KOPT-K1 (cell line): ENCODE results near the gene POM121C.
"Not testable (repeated sequence)": the region's sequence is repeated elsewhere in the genome, so short reads cannot be mapped to it uniquely, and the experiment has no call there.

Experiments
- H3K27ac ChIP-seq: fragments of 200-600 bp; sonication (generic); 2 replicates; pipeline ENCODE4 v1.5.1; 2016; ENCODE audit warnings: antibody characterized with exemption, mild to moderate bottlenecking, low read depth, low read length; ENCODE audit not compliant: poor library complexity, severe bottlenecking
- H3K36me3 ChIP-seq: fragments of 200-600 bp; sonication (generic); 2 replicates; pipeline ENCODE4 v1.5.1; 2017; ENCODE audit warnings: antibody characterized with exemption, mild to moderate bottlenecking, low read length, moderate library complexity; ENCODE audit not compliant: insufficient read depth
- H3K9me3 ChIP-seq: fragments of 200-600 bp; sonication (generic); 2 replicates; pipeline ENCODE4 v1.5.1; 2017; ENCODE audit warnings: antibody characterized with exemption, low read length, mild to moderate bottlenecking; ENCODE audit not compliant: insufficient read depth, poor library complexity, severe bottlenecking

Gene POM121C

DNA sequence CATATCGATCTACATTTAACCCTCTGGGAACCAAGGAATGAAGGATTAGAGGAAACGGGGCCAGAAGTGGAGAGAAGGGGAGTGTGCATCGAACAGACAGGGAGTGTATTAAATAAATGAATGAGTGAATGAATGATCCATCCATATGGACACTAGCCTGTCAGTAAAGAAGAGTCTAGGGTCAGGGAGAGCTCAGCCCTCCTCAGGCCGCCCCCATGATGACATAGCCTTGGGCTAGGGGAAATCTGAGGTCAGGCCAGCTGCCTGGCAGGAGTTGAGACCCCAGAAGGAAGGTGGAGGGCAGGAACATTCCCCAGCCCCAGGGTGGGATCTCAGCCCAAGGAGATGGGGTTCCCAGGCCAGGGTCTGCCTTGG lies 112.0 kb downstream of the POM121C start:
- H3K27ac ChIP-seq, H3K9me3 ChIP-seq, H3K36me3 ChIP-seq: not testable (repeated sequence)

DNA sequence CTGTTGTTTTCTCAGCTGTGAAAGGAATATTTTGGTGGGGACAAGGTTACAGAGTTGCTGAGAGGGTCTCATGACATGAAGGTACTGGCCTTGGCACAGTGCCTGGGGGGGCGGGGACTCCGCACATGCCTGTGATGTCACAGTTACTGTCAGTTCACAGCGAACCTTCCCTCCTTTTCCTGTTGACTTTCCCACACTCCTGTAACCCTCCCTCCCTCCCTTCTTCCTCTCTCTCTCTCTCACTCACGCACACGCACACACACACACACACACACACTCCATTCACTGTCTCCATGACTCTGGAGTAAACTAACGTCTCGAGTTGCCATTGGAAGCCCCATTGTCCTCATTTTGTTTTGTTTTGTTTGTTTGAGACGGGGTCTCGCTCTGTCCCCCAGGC lies 118.8 kb downstream of the POM121C start:
- not testable (repeated sequence) for H3K27ac ChIP-seq, H3K36me3 ChIP-seq, H3K9me3 ChIP-seq
